GM12874 (cell line): ENCODE data around the gene ITCH.

Experiments
- CTCF ChIP-seq: IDR thresholded peaks from 2 replicates; pipeline ENCODE4 v1.5.1; 2011; ENCODE audit warnings: low read depth, mild to moderate bottlenecking, control low read depth, low read length, moderate library complexity; ENCODE audit not compliant: insufficient read depth

ITCH gene

GRCh38 chr20:34388678-34389077, 25.6 kb downstream of the ITCH start:
- TF ChIP-seq CTCF, result no peak

- TF ChIP-seq CTCF, result no peak
These were observed 26.3 kb downstream of the ITCH start for GRCh38 chr20:34389206-34389953.

- TF ChIP-seq CTCF, result no peak
These were observed 27.0 kb downstream of the ITCH start for GRCh38 chr20:34389954-34390555.

GRCh38 chr20:34396408-34396807, 33.3 kb downstream of the ITCH start:
- no peak for TF ChIP-seq CTCF

GRCh38 chr20:34397096-34397495, 34.0 kb downstream of the ITCH start:
- no peak for TF ChIP-seq CTCF

GRCh38 chr20:34401741-34402455, 38.8 kb downstream of the ITCH start:
- no peak for TF ChIP-seq CTCF

- TF ChIP-seq CTCF, result no peak
These were observed 39.4 kb downstream of the ITCH start for GRCh38 chr20:34402461-34402860.
